SKM-1 (cell line): Measurements from ENCODE around the gene COX6B2.
"Not testable (repeated sequence)": the region's sequence is repeated elsewhere in the genome, so short reads cannot be mapped to it uniquely, and the experiment has no call there.

Experiments
- DNase-seq: peaks from one replicate; lab custom pipeline; 2025; ENCODE audit not compliant: unreplicated experiment; lab: John Stamatoyannopoulos, UW

Gene COX6B2

DNA sequence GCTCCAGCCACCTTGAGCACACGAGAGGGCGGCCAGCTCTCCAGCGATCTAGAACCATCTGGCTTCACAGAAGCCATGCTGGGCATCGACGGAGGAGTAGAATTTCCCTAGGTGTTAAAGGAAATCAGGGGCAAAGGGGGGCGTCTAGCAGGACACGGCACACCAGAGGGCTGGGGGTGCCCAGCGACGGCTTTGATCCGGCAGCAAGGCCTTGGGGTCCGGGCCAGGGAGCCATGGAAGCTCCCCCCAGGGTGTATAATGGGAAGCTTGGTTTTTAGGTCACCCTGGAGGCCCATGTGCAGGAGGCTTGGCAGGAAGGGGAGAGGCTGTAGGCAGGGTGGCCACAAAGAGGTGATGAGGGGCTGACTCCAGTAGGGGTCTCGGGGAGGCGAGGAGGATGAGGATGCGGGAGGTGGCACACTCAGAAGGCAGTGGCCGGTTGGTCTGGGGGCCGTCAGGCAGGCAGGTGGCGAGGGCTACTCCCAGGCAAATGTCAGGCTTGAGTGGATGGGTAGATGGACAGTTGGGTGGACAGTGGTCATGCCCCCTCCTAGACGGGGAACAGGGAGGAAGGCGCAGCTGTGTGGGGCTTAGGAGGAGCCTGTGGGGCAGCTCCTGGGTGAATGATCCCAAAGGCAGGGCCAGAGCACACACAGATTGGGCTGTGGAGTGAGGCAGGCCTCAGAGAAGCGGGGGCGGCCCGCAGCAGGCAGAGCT is 9.3 kb downstream of the COX6B2 start:
- DNase-seq: no peak

DNA sequence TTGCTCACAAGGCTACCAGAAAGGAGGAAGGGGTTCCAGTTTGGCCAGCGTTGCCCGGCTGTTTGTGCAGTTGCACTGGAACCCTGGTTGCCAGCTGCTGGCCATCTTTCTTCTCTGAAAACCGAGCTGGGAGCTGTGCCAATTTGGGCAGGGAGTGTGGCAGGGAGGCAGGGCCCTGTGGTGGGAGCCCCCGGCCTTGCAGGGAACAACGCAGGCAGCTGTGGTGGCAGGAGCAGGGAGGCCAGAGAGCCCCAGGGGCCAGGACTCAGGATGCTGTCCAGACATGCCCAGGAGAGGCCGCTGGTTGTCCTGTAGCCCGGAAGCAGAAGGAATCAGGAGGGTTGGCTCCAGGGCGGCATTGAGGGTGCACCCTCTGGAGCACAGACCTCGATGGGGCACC is 10.1 kb downstream of the COX6B2 start:
- DNase-seq: no peak

DNA sequence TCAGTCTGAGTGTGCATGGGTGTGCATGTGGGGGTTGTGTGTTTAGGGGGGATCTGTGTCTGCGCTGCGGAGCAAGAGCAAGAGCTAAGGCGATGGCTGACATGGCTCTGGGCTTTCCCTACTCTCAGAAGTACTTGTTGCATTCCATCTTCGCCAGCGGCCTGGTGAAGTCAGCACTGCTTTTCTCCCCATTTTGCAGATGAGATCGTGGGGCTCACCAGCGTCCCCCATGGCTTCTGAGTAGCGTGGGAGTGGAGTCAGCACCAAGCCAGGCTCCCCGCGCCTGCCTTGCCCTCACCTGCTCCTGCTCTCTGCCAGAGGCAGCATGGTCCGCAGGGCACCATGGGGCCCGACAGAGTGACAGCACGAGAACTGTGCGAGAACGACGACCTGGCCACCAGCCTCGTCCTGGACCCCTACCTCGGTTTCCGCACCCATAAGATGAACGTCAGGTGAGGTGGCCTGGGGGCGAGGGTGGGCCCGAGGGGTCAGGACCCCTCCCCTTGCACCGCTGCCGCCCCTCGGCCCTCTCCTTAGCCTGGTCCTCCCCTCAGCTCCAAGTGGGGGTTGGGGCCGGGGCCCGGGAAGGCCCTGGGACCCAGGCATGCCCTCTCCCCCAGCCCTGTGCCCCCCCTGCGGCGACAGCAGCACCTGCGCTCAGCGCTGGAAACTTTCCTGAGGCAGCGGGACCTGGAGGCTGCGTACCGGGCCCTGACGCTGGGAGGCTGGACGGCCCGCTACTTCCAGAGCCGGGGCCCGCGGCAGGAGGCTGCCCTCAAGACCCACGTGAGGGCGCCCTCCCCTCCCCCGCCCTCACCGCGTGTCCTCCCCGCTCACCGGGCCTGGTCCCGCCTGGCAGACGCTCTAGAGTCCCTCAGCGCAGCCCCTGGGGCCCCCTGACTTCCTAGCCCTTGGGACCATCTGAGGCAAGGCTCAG is 12.7 kb downstream of the COX6B2 start:
- DNase-seq: no peak

DNA sequence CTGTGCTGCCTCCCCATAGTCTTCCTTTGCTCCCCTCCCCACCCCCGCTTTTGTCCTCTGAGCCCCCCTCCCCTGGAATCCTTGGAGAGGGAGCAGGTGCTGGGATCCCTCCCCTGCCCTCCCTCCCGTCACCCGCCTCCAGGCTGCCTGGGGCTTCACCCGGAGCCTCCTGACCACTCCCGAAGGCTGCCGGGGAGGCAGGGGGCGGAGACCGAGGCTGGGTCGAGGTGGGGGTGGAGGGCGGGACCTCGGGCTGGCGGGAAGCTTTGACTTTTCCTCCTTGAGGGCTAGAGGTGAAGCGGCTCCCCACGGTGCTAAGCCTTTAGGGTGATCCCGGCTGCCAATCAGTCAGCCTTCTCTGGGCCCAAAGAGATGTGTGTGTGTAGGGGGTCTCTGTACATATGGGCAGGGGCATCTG is 13.3 kb downstream of the COX6B2 start:
- no peak for DNase-seq

DNA sequence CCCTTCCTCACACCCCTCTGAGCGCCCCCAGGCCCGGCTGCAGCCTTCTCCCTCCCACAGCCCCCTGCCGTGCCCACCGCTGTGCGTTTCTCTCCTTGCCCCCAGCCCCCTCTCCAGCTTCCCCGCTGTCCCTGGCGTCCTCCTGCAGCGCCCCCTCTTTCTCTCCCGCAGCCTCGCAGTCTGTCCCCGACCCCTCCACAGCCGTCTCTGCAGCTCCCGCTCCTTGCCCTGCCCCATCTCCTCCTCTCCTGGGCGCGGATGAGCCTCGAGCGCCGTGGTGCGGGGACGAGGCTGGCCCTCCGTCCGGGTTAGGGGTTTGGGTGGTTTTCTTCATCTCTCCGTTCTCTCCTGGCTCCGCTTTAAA is 13.8 kb downstream of the COX6B2 start:
- DNase-seq: no peak

DNA sequence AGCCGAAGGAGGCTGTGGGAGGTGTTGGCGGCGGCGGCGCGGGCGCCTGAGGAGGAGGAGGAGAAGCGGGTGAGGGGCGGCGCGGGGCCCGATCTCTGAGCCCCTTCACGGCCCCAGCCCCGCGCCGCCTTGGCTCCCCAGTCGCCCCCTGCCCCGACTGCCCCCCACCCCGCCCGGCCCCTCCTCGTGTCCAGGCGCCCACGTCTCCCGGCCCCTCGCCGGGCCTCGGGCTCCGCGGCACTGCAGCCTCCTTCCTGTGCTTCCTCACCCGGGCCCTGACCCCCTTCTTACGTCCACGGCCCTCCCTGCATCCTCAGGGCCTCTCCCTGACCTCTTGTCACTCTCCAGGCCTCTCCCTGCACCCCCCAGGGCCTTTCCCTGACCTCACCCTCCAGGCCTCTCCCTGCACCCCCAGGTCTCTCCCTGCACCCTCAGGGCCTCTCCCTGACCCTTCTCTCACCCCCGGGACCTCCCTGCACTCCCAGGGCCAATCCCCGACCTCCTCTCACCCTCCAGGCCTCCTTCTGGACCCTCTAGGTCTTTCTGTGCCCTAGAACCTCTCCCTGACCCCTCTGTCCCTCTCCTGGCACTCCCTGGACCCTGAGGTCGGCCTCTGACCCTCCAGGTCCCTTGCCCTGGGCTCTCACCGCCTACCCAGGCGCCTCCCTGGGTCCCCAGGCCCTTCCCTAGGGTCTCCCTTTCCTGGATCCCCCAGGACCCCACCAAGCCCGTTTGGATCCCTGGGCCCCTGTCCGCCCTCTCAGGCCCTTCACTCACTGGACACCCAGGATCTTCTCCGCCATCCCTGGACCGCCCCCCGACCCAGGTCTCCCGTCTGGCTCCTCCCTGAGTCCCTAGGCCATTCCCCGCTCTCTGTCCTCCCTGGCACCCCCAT is 14.4 kb downstream of the COX6B2 start:
- DNase-seq: no peak

DNA sequence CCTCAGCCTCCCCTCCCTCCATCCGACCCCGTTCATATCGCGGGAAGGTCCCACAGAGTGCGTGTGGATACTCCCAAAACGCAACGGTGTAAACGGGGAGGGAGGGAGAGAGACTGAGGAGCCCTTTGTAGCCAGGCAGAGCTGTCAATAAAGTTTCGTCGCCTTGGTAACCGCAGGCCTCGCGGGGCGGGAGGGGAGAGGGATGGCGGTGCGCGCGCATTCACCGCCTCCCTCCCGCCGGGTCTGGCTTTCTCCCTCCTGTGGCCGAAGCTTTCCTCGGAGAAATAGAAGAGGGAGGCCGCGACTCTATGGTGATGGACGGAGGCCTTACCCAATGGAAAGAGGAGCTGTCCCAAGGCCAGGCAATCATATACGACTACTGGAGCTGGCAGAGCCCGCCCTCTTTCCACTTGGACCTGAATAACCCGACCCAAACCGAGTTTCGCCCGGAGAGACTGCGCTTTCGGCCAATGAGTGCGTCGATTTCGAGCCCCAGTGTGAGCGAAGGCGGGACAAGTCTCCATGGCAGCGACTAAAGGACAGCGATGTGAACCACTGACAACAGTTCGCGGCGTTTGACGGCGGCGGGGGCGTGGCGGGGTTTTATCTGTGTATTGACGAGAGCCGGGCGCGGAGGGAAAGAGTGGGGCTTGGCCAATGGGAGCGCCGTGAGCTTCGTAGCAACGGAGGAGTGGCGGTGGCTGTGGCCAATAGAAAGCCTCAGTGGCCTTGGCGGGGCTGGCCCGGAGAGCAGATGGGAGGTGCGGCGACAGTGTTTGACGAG is 15.2 kb downstream of the COX6B2 start, which contains the start of gene KMT5C:
TSS of gene KMT5C (plus strand) at position 772 of the 784 bp plus-strand sequence. CDS start 2,061 bp downstream, outside the sequence.
- DNase-seq: peak; percentile 98

DNA sequence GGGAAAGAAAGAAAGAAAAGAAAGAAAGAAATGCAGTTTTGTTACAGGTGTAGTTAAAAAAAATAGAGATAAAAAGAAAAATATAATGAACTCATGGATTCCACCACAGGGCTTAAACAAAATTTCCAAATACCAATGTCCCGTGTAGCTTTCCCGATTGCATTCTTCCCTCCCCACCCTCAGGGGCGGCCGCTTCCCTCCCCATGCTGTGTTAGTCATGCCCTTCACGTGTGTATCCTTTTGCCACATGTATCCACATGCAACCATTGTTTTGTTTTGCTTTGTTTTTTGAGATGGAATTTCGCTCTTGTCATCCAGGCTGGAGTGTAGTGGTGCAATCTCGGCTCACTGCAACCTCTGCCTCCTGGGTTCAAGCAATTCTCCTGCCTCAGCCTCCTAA is 18.4 kb downstream of the COX6B2 start:
- DNase-seq: no peak

DNA sequence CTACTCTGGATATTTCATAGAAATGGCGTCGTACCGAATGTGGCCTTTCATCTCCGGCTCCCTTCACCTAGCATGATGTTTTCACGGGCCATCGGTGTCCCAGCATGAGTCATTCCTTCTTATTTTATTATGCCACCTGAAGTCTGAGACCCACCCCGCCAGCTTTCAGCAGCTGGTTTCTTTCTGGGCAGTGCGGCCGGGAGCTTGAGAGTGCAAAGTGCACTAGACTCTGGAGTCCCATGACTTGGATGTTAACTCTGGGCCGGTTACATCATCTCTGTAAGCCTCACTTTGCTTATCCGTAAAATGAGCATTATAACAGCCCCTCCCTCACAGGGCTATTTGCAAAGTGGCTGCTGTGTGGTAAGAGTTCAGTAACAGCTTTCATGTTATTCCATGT is 20.6 kb downstream of the COX6B2 start:
- no peak for DNase-seq

DNA sequence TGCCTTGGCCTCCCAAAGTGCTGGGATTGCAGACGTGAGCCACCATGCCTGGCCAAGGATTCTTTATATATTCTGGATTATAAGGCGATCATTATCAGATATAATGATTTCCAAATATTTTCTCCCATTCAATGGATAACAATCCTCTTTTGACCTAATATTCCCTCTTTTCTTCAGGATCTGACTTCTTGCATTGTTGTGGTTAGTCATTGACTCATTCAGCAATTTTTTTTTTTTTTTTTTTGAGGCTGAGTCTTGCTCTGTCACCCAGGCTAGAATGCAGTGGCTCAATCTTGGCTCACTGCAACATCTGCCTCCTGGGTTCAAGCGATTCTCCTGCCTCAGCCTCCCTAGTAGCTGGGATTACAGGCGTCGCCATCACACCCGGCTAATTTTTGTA is 24.7 kb downstream of the COX6B2 start:
- DNase-seq: not testable (repeated sequence)

DNA sequence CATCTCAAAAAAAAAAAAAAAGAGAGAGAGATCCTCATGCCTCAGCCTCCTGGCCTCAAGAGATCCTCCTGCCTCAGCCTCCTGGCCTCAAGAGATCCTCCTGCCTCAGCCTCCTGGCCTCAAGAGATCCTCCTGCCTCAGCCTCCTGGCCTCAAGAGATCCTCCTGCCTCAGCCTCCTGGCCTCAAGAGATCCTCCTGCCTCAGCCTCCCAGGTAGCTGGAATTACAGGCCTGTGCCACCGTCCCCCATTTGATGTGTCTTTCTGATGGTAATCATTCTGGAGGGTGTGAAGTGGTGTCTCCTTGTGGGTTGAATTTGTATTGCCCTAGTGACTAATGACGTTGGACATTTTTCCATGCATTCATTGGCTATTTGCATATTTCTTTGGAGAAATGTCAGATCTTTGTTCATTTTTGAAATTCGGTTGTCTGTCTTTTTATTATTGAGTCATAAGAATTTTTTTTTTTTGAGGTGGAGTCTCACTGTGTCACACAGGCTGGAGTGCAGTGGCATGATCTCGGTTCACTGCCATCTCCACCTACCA is 25.7 kb downstream of the COX6B2 start:
- DNase-seq: not testable (repeated sequence)

DNA sequence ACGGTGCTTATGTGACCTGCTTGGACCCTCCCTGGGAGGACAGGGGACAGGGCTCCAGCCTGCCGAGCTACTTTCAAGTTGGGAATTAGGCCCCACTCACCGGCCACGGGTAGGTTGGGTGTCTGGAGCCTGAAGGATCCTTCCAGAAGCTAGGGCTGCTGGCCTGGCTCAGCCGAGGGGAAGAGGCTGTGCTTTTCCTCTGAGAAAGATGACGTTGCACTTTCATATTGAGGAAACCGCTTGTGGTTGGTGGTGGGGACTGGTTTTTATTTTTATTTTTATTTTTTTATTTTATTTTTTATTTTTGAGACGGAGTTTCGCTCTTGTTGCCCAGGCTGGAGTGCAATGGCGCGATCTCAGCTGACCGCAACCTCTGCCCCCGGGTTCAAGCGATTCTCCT is 29.3 kb downstream of the COX6B2 start, which contains the start of gene TMEM150B:
TSS of gene TMEM150B (minus strand) at position 170 of the 400 bp plus-strand sequence. CDS start 4,305 bp downstream, outside the sequence.
- no peak for DNase-seq

DNA sequence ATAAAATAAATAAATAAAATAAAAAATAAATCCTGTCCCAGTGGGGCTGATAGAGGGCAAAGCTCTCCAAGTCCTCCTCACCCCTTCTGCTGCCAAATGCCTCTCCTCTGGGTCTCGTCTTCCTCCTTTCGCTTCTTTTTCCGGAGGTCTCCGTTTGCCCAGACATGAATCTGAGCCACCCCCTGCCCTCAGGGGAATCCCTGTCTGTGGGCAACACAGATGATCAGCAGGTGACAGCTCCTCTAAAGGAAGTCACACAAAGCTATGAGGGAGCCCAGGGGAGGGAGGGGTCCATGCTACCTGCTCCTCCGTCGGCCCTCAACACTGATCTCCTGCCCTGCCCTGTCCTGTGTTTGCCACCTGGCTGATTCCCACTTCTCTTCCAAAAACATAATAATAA is 29.9 kb downstream of the COX6B2 start:
- no peak for DNase-seq

DNA sequence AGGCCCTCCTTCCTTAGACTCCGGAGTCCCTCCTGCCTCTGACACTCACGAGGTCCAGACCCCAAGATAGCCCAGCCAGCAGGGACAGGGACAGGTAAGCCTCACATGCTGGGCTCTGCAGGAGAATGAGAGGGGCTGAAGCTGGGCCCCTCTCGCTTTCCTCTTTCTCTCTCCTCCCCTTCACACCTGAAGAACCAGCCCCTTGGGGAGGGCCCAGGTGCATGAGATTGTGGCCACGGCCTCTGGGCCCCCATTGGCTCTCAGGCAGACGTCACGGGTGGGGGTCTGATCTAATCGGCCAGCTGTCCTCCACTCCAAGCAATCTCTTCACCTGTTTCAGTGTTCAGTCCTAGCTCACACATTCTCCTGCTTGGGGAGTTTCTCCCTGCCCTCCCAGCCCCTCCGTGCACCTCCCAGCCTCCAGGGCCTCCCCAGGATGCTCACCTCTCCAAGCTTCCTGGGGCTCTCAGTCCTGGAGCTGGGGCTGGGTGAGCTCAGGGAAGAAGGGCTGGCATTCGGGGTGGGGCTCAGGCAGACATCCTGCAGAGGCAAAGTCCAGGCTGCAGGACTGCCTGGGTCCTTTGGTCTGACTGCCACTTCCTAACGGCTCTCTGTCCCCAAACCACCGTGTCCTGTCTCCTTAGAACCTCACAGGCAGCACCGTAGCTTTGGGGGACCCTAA is 32.2 kb downstream of the COX6B2 start:
- no peak for DNase-seq

DNA sequence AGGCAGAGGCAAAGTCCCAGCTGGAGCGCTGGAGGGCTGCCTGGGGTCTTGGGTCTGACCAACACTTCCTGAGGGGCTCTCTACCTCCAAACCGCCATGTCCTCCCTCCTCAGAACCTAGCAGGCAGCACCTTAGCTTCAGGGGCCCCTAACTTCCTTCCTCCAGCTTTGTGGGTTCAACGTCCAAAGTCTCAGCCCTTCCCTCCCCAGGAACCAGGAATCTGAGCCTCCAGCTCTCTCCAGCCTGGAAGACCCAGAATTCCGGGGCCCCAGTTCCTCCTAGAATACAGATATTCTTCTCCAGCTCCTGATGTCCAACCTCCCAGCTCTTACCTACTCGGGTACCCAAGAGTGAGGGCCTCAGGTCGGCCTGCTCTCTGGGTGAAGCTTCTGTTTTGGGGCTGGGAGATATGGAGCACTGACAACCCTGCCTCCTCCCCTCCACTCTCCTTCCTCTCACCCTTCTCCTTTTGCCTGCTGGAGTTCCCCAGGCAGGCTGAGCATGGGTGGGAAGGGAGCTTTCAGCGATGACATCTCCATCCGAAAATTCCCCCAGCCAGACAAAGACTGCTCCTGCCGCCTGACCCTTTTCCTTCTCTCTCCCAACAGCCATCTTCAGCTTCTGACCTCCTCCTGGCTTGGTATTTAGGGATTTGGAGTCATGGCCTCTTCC is 32.9 kb downstream of the COX6B2 start:
- no peak for DNase-seq

DNA sequence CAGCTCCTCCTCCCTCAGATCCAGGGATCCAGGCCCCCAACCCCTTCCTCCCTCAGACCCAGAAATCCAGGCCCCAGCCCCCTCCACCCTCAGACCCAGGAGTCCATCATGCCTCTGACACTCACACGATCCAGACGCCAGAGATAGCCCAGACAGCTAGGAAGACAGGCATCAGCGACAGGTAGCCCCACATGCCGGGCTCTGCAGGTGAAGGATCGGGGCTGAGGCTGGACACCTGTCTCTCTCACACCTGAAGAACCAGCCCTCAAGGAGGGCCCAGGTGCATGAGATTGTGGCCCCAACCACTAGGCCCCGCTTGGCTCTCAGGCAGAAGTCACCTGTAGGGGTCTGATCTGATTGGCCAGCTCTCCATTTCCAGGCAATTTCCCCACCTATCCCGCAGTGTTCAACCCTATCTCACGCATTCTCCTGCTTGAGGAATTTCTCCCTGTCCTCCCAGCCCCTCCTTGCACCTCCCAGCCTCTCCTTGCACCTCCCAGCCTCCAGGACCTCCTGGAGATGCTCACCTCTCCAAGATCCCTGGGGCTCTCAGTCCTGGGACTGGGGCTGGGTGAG is 33.6 kb downstream of the COX6B2 start:
- DNase-seq: no peak

DNA sequence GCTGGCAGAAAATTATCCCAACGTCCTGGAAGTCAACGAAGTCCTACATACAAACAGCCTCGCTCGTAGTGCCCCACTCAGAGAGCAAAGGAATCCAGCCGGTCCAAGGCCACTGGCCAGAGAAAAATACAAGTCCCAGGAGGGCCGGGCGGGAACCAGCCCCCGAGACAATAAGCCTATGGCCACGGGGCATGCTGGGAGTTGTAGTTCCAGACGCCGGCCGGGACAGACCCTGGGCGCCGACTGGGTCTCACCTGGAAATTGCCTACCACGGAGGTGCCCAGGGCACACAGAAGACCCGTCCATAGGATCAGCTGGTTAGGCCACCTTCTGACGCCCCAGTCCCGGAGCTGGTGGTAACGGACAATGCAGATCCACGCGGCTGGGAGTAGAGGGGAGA is 34.7 kb downstream of the COX6B2 start:
- DNase-seq: no peak

DNA sequence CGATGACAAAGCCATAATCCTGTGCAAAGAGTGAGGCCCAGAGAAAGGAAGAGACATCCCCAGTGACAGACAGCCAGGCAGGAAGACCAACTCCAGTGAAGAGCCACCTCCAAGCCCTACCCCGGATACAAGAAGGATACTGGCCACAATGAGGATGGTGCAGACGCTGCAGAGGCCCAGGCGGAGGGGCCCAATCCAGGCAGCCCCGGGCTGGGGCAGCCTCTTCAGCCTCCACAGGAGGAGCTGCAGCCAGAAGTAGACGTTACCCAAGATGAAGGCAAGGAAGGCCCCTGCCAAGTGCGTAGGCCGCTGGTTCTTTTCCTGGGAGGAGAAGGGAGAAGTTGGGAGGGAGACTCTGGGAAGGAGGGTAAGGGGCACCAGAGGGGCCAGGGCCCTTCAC is 37.9 kb downstream of the COX6B2 start:
- no peak for DNase-seq
